ENCODE measurements around the gene DISP3. TPM values are rescaled to one million over a fixed set of nuclear protein-coding genes. Genes with fewer than 3 reads are reported as not detected.

Gene DISP3
- polyA plus RNA-seq, 3 donors, result 0.01 TPM; not detected in 2

GRCh38 chr1:11536573-11537379, 57.8 kb downstream of the DISP3 start:
- no peak for TF ChIP-seq CTCF (IDR thresholded peaks at IDR 0.05)
- no peaks in the 10 kb centered on the region for H3K36me3 Mint-ChIP-seq

GRCh38 chr1:11537380-11537764, 58.4 kb downstream of the DISP3 start:
- H4K20me1 ChIP-seq (ENCODE audit: insufficient read depth, low read length), result no peaks in the 10 kb centered on the region
- H3K4me1 ChIP-seq (ENCODE audit: control insufficient read depth in 1 of 2, insufficient read depth in 2 of 2, low read length in 2 of 2), result no peaks in the 10 kb centered on the region
- WGBS (ENCODE audit: insufficient coverage), result 92% methylated on average over 8 of the region's 9 CpGs
- DNase-seq, result no peak
- no peak overlapping the region for H3K4me2 ChIP-seq (replicated peaks; ENCODE audit: extremely low read depth, low read length, poor library complexity, severe bottlenecking)
- no peaks in the 10 kb centered on the region for H3K36me3 ChIP-seq (replicated peaks in 1 of 2; ENCODE audit: control insufficient read depth in 1 of 2, insufficient read depth in 2 of 2, low read length in 2 of 2)
- no peaks in the 10 kb centered on the region for H3K9me3 ChIP-seq (replicated peaks in 1 of 2; ENCODE audit: control insufficient read depth in 1 of 2, insufficient read depth in 1 of 2, low read length in 2 of 2)
- Mint-ChIP-seq H3K36me3 (no peaks in the 10 kb centered on the region), H3K4me1 (no peaks in the 10 kb centered on the region), H3K9me3 (no peaks in the 10 kb centered on the region), H3K27ac (no peak overlapping the region), H3K4me3 (no peak overlapping the region), H3K27me3 (ENCODE audit: low read depth in 3 of 3) (peaks cover 0 to 4% (median 2%) of the 10 kb centered on the region in 3 donors)
- H3K4me3 ChIP-seq (replicated peaks in 1 of 3; ENCODE audit: low read depth in 2 of 3, low read length in 3 of 3), result no peak overlapping the region
- H3K27ac ChIP-seq (ENCODE audit: low read depth in 1 of 2, low read length in 2 of 2), result no peak overlapping the region
- no peak overlapping the region for H3K9ac ChIP-seq (ENCODE audit: insufficient read depth, low read length, poor library complexity, severe bottlenecking)
- intact Hi-C loops (cut with micrococcal nuclease), result no loop called here
- no peak overlapping the region for H2AFZ ChIP-seq (ENCODE audit: insufficient read depth, low read depth, low read length, poor library complexity, severe bottlenecking)
- no peak for TF ChIP-seq CTCF (IDR thresholded peaks at IDR 0.05)
- H3K27me3 ChIP-seq (ENCODE audit: control insufficient read depth in 2 of 2, insufficient read depth in 2 of 2, low read length in 2 of 2), result no peaks in the 10 kb centered on the region
- no peaks in the 10 kb centered on the region for H3K79me2 ChIP-seq (ENCODE audit: insufficient read depth, low read length)

More at GRCh38 chr1:11536573-11537379, 57.8 kb downstream of the DISP3 start:
- intact Hi-C loops (cut with micrococcal nuclease), result no loop called here
- DNase-seq, result no peak
- WGBS (ENCODE audit: insufficient coverage), result 89% methylated on average over 16 of the region's 26 CpGs
- H3K27ac ChIP-seq (ENCODE audit: low read depth in 1 of 2, low read length in 2 of 2), result no peak overlapping the region
- Mint-ChIP-seq H3K4me3 (no peak overlapping the region), H3K27me3 (ENCODE audit: low read depth in 3 of 3) (peaks cover 0 to 4% (median 2%) of the 10 kb centered on the region in 3 donors), H3K27ac (no peak overlapping the region), H3K9me3 (no peaks in the 10 kb centered on the region), H3K4me1 (no peaks in the 10 kb centered on the region)
- no peaks in the 10 kb centered on the region for H3K4me1 ChIP-seq (ENCODE audit: control insufficient read depth in 1 of 2, insufficient read depth in 2 of 2, low read length in 2 of 2)
- H3K36me3 ChIP-seq (replicated peaks in 1 of 2; ENCODE audit: control insufficient read depth in 1 of 2, insufficient read depth in 2 of 2, low read length in 2 of 2), result no peaks in the 10 kb centered on the region
- no peaks in the 10 kb centered on the region for H3K79me2 ChIP-seq (ENCODE audit: insufficient read depth, low read length)
- no peak overlapping the region for H3K4me2 ChIP-seq (replicated peaks; ENCODE audit: extremely low read depth, low read length, poor library complexity, severe bottlenecking)
- no peak overlapping the region for H3K9ac ChIP-seq (ENCODE audit: insufficient read depth, low read length, poor library complexity, severe bottlenecking)
- no peaks in the 10 kb centered on the region for H3K27me3 ChIP-seq (ENCODE audit: control insufficient read depth in 2 of 2, insufficient read depth in 2 of 2, low read length in 2 of 2)
- no peak overlapping the region for H3K4me3 ChIP-seq (replicated peaks in 1 of 3; ENCODE audit: low read depth in 2 of 3, low read length in 3 of 3)
- no peak overlapping the region for H2AFZ ChIP-seq (ENCODE audit: insufficient read depth, low read depth, low read length, poor library complexity, severe bottlenecking)
- no peaks in the 10 kb centered on the region for H4K20me1 ChIP-seq (ENCODE audit: insufficient read depth, low read length)
- H3K9me3 ChIP-seq (replicated peaks in 1 of 2; ENCODE audit: control insufficient read depth in 1 of 2, insufficient read depth in 1 of 2, low read length in 2 of 2), result no peaks in the 10 kb centered on the region
